GM12878 (cell line): Measurements from ENCODE around the gene STAB2. TPM values are rescaled to one million over a fixed set of nuclear protein-coding genes. Genes with fewer than 3 reads are reported as not detected.

ENCODE experiments used
- ATAC-seq: fragments of 200-7000 bp; cut with Tn5 transposase; 3 replicates; pipeline ENCODE4 v1.9.1; 2020; ENCODE audit warnings: mild to moderate bottlenecking, moderate library complexity
- BruUV-seq: library from RNA; stranded (reverse); fragments of 400-500 nt; replicated peaks from 2 replicates; lab custom pipeline; 2021; lab: Mats Ljungman, UMichigan
- CTCF ChIA-PET: fragments of 300-600 bp; sonication (Branson Sonifier 250); formaldehyde crosslinking; extraction: SDS; loops from one replicate; lab custom pipeline; 2021; ENCODE audit warnings: inconsistent platforms; lab: Yijun Ruan, JAX
- POLR2A ChIA-PET: fragments of 350-600 bp; formaldehyde crosslinking; extraction: SDS; loops from one replicate; lab custom pipeline; 2021; ENCODE audit warnings: inconsistent platforms; lab: Charles Lee
- RAD21 ChIA-PET: fragments of 300-600 bp; sonication (Branson Sonifier 250); formaldehyde crosslinking; loops from one replicate; lab custom pipeline; 2023; ENCODE audit warnings: antibody characterized with exemption; ENCODE audit not compliant: unreplicated experiment; lab: Charles Lee
- SMC1A ChIA-PET: fragments of 300-600 bp; sonication (Branson Sonifier 250); formaldehyde crosslinking; loops from one replicate; lab custom pipeline; 2023; ENCODE audit not compliant: unreplicated experiment, uncharacterized antibody; lab: Charles Lee
- DNase-seq: peaks from one replicate; pipeline ENCODE4 v3.0.0-alpha.2; 2011; ENCODE audit warnings: low read depth, low spot score
- FAIRE-seq: peaks from 3 replicates; lab custom pipeline; 2011; peaks lifted over from hg19 to GRCh38; lab: Jason Lieb, UNC
- H2AFZ ChIP-seq: 2 replicates; pipeline ENCODE4 v1.6.0; 2011; ENCODE audit warnings: low read depth, low read length, control low read depth; ENCODE audit not compliant: control insufficient read depth
- H3K27ac ChIP-seq: 2 replicates; pipeline ENCODE4 v1.5.1; 2011; ENCODE audit warnings: control low read depth; ENCODE audit not compliant: control insufficient read depth, insufficient read depth
- H3K27me3 ChIP-seq, 2 experiments: replicated peaks in 1 of 2; 2 replicates each; pipeline versions ENCODE4 v1.6.0 to v1.6.1; 2011; ENCODE audit warnings: low read length in 1 of 2; ENCODE audit not compliant: control insufficient read depth in 2 of 2, insufficient read depth in 2 of 2
- H3K36me3 ChIP-seq, 2 experiments: 2 replicates each; pipeline ENCODE4 v1.5.1; 2011; ENCODE audit warnings: low read length in 1 of 2; ENCODE audit not compliant: control insufficient read depth in 2 of 2, insufficient read depth in 2 of 2
- H3K4me1 ChIP-seq: 2 replicates; pipeline ENCODE4 v1.6.1; 2011; ENCODE audit warnings: mild to moderate bottlenecking, low read length, moderate library complexity, mixed read lengths; ENCODE audit not compliant: control insufficient read depth, insufficient read depth
- H3K4me2 ChIP-seq: 2 replicates; pipeline ENCODE4 v1.6.0; 2011; ENCODE audit warnings: control low read depth; ENCODE audit not compliant: control insufficient read depth, insufficient read depth
- H3K4me3 ChIP-seq: fragments of 200-600 bp; sonication (generic); 2 replicates; pipeline ENCODE4 v1.5.1; 2016
- H3K79me2 ChIP-seq: 2 replicates; pipeline ENCODE4 v1.6.0; 2011; ENCODE audit warnings: low read length; ENCODE audit not compliant: control insufficient read depth, insufficient read depth
- H3K9ac ChIP-seq: 2 replicates; pipeline ENCODE4 v1.8.0; 2011; ENCODE audit warnings: low read length, control low read depth, mixed read lengths; ENCODE audit not compliant: control insufficient read depth, insufficient read depth
- H3K9me3 ChIP-seq: replicated peaks from 3 replicates; pipeline ENCODE4 v1.5.1; 2011; ENCODE audit warnings: mild to moderate bottlenecking, low read length; ENCODE audit not compliant: control insufficient read depth, insufficient read depth
- H4K20me1 ChIP-seq: 2 replicates; pipeline ENCODE4 v1.6.0; 2011; ENCODE audit not compliant: control insufficient read depth, insufficient read depth
- ATF7 ChIP-seq: fragments of 450-650 bp; IDR thresholded peaks from 2 replicates; pipeline ENCODE4 v1.6.1; 2016; ENCODE audit warnings: low read depth, mild to moderate bottlenecking
- EP300 ChIP-seq, 2 experiments: fragments of 150-350 bp in 1 of 2; IDR thresholded peaks; 2 replicates each; pipeline ENCODE4 v1.6.1; 2011 to 2012; ENCODE audit warnings: low read depth in 2 of 2, low read length in 2 of 2, borderline replicate concordance in 1 of 2, improper control_type of control experiment in 1 of 2, inconsistent platforms in 1 of 2; ENCODE audit not compliant: control insufficient read depth in 1 of 2
- ESRRA ChIP-seq: IDR thresholded peaks from 2 replicates; pipeline ENCODE4 v1.6.1; 2012; ENCODE audit warnings: mild to moderate bottlenecking, low read length, improper control_type of control experiment
- POLR2A ChIP-seq: IDR thresholded peaks from 2 replicates; pipeline ENCODE4 v1.6.1; 2011; ENCODE audit warnings: low read depth, mild to moderate bottlenecking, low read length
- POU2F2 ChIP-seq: IDR thresholded peaks from 3 replicates; pipeline ENCODE4 v1.6.1; 2011; ENCODE audit warnings: low read depth, mild to moderate bottlenecking, low read length, borderline replicate concordance
- SPI1 ChIP-seq: IDR thresholded peaks from 2 replicates; pipeline ENCODE4 v1.6.1; 2011; ENCODE audit warnings: low read depth, mild to moderate bottlenecking, low read length, moderate library complexity, borderline replicate concordance; ENCODE audit not compliant: insufficient read depth
- ZBTB33 ChIP-seq: fragments of 450-650 bp; IDR thresholded peaks from 2 replicates; pipeline ENCODE4 v1.6.1; 2017; ENCODE audit warnings: mild to moderate bottlenecking
- ZZZ3 ChIP-seq: IDR thresholded peaks from 2 replicates; pipeline ENCODE4 v1.6.1; 2011; ENCODE audit warnings: low read depth; ENCODE audit not compliant: control insufficient read depth, insufficient read length
- WGBS: methylation state at CpG from one replicate; pipeline ENCODE4 v1.1.6; 2016; ENCODE audit warnings: low lambda C conversion rate; ENCODE audit not compliant: insufficient replicate concordance, insufficient coverage; ENCODE audit errors: missing lambda C conversion rate; 5-methylcytosine and 5-hydroxymethylcytosine counted together
- in situ Hi-C: fragments of 300-500 bp; cut with MboI; formaldehyde crosslinking; loops from 9 replicates; pipeline ENCODE4 v1.14.3; 2018; ENCODE audit warnings: mixed read lengths
- intact Hi-C: fragments of 100-400 bp; cut with micrococcal nuclease; formaldehyde crosslinking; loops from one replicate; pipeline ENCODE4 v1.14.2; 2022; ENCODE audit not compliant: unreplicated experiment
- polyA plus RNA-seq, 11 experiments: library from polyadenylated mRNA; depleted of rRNA in 4 of 11; unstranded in 6 of 11; stranded (reverse) in 5 of 11; fragments of >200 nt; fragmentation: Nextera tagmentation in 4 of 11; fragmentation: Illumina TruSeq in 1 of 11; extraction: Ambion mirVana in 4 of 11; extraction: Trizol in 1 of 11; gene quantifications; 1 replicate in 1 of 11; 2 replicates in 10 of 11; pipeline versions ENCODE4 v1.2.1 to v1.2.3, GENCODE V29; 2011 to 2016; ENCODE audit warnings: inconsistent platforms in 2 of 11, missing spikeins in 2 of 11, low read depth in 1 of 11
- total RNA-seq, 4 experiments: library from RNA; depleted of rRNA in 3 of 4; stranded (reverse); fragments of >200 nt in 3 of 4; fragmentation: Illumina TruSeq in 1 of 4; extraction: Trizol in 1 of 4; gene quantifications; 2 replicates each; pipeline versions ENCODE4 v1.2.1 to v1.2.3, GENCODE V29; 2013 to 2021

STAB2 gene
- total and polyA plus RNA-seq, 10 of the 15 experiments (the other 5 are each of a cell fraction or from before 2014, with no cell fraction given) = 0.37 TPM; not detected in 9

DNA sequence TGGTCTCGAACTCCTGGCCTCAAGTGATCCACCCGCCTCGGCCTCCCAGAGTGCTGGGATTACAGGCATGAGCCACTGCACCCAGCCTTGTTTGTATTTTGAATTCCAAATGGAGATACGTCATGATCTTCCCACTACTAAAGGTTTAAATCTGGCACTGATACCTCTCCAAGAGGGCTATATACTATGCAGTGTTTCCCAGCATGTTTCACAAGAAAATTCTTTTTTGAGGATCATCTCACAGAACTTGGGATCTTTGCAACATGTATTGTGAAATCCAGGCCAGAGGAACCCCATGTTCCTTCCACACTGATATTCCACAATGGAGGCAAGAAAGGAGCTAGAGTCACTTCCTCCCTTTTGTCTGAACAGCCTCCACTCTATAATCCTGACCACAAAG lies 141.2 kb downstream of the STAB2 start:
- no TSS peak for BruUV-seq
- WGBS = 24% methylated on average over 4 of the region's 4 CpGs
- DNase-seq = no peak

DNA sequence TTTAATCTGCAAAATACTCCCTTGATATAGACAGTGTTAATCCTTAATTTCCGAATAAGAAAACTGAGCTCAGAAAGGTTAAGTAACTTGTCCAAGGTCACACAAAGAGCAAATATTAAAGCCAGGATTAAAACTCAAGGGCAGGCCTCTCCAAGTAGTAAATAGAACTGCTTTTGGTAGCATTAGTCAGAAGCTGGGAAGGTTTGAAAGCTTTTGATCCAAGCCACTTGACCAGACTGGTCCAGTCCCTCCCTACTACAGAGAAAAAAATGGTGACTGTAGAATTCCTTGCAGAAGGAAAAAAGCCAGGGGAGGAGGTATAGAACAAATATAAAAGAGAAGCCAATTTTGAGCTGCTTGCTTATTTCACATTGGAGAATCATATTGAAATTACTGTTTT lies 142.4 kb downstream of the STAB2 start:
- H3K36me3 ChIP-seq = no peaks in the 10 kb centered on the region
- no peak overlapping the region for H3K27ac ChIP-seq
- BruUV-seq = no TSS peak
- intact Hi-C loops = no loop called here
- SMC1A ChIA-PET = no interaction called here
- H2AFZ ChIP-seq = no peak overlapping the region
- in situ Hi-C loops = no loop called here
- RAD21 ChIA-PET = no interaction called here
- no peak for TF ChIP-seq ZZZ3
- no peak for TF ChIP-seq ZBTB33
- no peak for TF ChIP-seq EP300 (IDR thresholded peaks at IDR 0.05; ENCODE audit: borderline replicate concordance in 1 of 2, control insufficient read depth in 1 of 2, low read depth in 2 of 2, low read length in 2 of 2)
- no peak for TF ChIP-seq ATF7
- no peak for TF ChIP-seq ESRRA
- no peak for TF ChIP-seq POLR2A
- no peaks in the 10 kb centered on the region for H3K4me1 ChIP-seq
- no peaks in the 10 kb centered on the region for H4K20me1 ChIP-seq
- H3K4me3 ChIP-seq = no peak overlapping the region
- WGBS = 90% methylated on average over 1 of the region's 1 CpG
- peaks cover 2 to 3% of the 10 kb centered on the region in 2 experiments; a peak in 1 of 4 replicates for H3K27me3 ChIP-seq
- H3K9me3 ChIP-seq = peaks cover 3% of the 10 kb centered on the region; the same call in 2 of the 3 replicates
- CTCF ChIA-PET = interaction anchor here (1.0 to 1.1 kb wide), 2 partner anchors 12 to 14 kb away, joined by 3 to 4 read pairs; no protein-coding TSS in a partner anchor
- H3K9ac ChIP-seq = no peak overlapping the region
- no peaks in the 10 kb centered on the region for H3K79me2 ChIP-seq
- POLR2A ChIA-PET = no interaction called here
- ATAC-seq = no peak
- no peak for FAIRE-seq
- H3K4me2 ChIP-seq = no peak overlapping the region
- DNase-seq = no peak

More for the DNA sequence above, 141.2 kb downstream of the STAB2 start:
- Histone ChIP-seq H3K4me2 (no peak overlapping the region), H4K20me1 (no peaks in the 10 kb centered on the region), H3K79me2 (no peaks in the 10 kb centered on the region), H3K27me3 (peaks cover 2 to 3% of the 10 kb centered on the region in 2 experiments; a peak in 1 of 4 replicates), H2AFZ (no peak overlapping the region), H3K4me1 (no peaks in the 10 kb centered on the region), H3K36me3 (no peaks in the 10 kb centered on the region), H3K9ac (no peak overlapping the region), H3K27ac (no peak overlapping the region), H3K9me3 (peaks cover 3% of the 10 kb centered on the region; the same call in 2 of the 3 replicates), H3K4me3 (no peak overlapping the region)
- RAD21 ChIA-PET = no interaction called here
- peak; percentile 14; the same call in 1 of the 2 replicates for TF ChIP-seq SPI1
- TF ChIP-seq POU2F2 = no peak
- intact Hi-C loops = no loop called here
- POLR2A ChIA-PET = no interaction called here
- in situ Hi-C loops = no loop called here
- no peak for ATAC-seq
- CTCF ChIA-PET = interaction anchor here (1.1 kb wide), 1 partner anchor 13 kb away, joined by 4 read pairs; no protein-coding TSS in a partner anchor
- no peak for FAIRE-seq
- SMC1A ChIA-PET = no interaction called here
